Fibroblast of villous mesenchyme (primary cell): ENCODE results near the gene TRPV2. TPM values are rescaled to one million over a fixed set of nuclear protein-coding genes. Genes with fewer than 3 reads are reported as not detected.
A peak's percentile ranks its signal among the peaks of the same experiment; 100 is the strongest.

Experiments used
- DNase-seq: peaks from one replicate; pipeline ENCODE4 v3.0.0-alpha.2; 2010; ENCODE audit warnings: low read depth
- H3K4me3 ChIP-seq: 2 replicates; pipeline ENCODE4 v1.5.1; 2011; ENCODE audit warnings: low read depth, mild to moderate bottlenecking, low read length
- total RNA-seq: library from RNA; depleted of rRNA; stranded (reverse); fragments of >200 nt; gene quantifications from 2 replicates; pipeline ENCODE4 v1.2.3, GENCODE V29; 2012
- TF ChIP-seq, protein P1 (sequence below): IDR thresholded peaks from 2 replicates; pipeline ENCODE4 v1.5.1; 2012; ENCODE audit warnings: low read depth, mild to moderate bottlenecking, low read length; ENCODE audit not compliant: insufficient read depth

TRPV2 gene
- total RNA-seq, 1 donor, result 53.5 TPM

DNA sequence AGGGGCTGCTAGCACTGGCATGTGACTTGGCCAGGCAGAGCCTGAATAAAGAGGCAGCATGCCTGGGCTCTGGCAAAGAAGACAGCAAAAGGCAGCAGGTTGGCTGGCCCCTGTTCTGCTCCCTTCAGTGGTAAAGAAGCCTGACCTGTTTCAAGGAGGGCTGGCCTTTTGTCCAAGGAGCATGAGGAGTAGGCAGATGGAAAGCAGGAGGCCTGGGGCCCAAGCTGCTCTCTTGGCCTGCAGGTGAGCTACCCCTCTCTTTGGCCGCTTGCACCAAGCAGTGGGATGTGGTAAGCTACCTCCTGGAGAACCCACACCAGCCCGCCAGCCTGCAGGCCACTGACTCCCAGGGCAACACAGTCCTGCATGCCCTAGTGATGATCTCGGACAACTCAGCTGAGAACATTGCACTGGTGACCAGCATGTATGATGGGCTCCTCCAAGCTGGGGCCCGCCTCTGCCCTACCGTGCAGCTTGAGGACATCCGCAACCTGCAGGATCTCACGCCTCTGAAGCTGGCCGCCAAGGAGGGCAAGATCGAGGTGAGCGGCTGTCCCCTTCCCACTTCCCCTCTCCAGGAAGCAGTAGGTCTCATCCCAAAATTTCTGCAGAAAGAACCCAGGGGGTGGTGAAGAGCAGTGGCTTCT lies 8.0 kb downstream of the TRPV2 start:
- DNase-seq, result no peak
- H3K4me3 ChIP-seq, result no peak overlapping the region
- TF ChIP-seq, protein P1, sequence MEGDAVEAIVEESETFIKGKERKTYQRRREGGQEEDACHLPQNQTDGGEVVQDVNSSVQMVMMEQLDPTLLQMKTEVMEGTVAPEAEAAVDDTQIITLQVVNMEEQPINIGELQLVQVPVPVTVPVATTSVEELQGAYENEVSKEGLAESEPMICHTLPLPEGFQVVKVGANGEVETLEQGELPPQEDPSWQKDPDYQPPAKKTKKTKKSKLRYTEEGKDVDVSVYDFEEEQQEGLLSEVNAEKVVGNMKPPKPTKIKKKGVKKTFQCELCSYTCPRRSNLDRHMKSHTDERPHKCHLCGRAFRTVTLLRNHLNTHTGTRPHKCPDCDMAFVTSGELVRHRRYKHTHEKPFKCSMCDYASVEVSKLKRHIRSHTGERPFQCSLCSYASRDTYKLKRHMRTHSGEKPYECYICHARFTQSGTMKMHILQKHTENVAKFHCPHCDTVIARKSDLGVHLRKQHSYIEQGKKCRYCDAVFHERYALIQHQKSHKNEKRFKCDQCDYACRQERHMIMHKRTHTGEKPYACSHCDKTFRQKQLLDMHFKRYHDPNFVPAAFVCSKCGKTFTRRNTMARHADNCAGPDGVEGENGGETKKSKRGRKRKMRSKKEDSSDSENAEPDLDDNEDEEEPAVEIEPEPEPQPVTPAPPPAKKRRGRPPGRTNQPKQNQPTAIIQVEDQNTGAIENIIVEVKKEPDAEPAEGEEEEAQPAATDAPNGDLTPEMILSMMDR, result no peak

- peak; percentile 42 for DNase-seq
- H3K4me3 ChIP-seq, result no peak overlapping the region
- TF ChIP-seq, protein P1, result no peak
Observed at GRCh38 chr17:16425202-16425601, 9.8 kb downstream of the TRPV2 start.

- peak; percentile 40 for DNase-seq
- no peak overlapping the region for H3K4me3 ChIP-seq
- TF ChIP-seq, protein P1, result no peak
Observed at GRCh38 chr17:16425698-16426659, 10.6 kb downstream of the TRPV2 start.

DNA sequence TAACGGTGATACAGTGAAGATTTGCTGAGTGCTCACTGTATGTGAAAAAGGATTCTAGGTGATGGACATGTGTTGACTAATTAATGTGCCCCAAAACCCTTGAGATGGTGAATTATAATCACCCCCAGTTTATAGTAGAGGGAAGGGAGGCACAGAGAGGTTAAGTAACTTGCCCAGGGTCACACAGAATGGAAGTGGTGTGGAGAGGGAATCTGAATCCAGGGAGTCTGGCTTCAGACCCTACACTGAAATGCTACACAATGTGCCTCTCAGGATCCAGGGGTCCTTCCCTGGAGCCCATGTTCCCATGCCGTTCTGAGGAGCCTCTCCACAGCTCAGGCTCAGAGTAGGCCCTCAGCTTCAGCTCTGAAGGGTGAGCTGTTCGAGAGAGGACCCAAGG lies 11.6 kb downstream of the TRPV2 start:
- no peak for DNase-seq
- TF ChIP-seq, protein P1, result no peak
- H3K4me3 ChIP-seq, result no peak overlapping the region

DNA sequence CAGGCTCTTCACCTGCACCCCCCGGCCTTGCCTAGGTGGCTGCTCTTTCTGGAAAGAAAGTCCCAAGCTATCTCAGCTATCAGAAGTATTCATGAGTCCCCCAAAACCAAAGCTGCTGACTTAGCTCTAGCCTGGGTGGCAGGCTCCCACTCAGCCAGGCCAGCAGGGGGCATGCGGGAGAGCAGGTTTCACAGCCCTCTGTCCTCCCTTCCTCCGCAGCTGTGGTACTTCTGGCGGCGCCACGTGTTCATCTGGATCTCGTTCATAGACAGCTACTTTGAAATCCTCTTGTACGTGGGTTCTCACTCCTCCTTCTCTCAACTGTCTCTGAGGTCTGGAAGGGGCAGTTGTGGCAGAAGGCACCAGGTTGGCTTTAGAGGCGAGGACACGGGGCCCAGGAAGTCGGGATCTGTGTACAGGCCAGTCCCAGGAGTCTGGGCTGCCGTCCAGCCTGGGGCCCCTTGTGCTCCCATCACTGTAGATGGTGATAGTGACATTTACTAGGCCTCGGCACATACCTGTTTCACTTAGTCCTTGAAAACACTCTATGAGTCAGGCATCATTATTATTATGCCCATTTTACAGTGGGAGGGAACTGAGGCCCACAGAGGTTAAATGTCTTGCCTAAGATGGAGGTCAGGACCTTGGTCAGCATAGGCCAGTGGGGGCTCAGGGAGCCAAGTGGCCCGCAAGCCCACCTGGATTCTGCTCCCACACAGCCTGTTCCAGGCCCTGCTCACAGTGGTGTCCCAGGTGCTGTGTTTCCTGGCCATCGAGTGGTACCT lies 12.9 kb downstream of the TRPV2 start:
- peak; percentile 77 for DNase-seq
- TF ChIP-seq, protein P1, result peak; percentile 88
- no peak overlapping the region for H3K4me3 ChIP-seq

DNA sequence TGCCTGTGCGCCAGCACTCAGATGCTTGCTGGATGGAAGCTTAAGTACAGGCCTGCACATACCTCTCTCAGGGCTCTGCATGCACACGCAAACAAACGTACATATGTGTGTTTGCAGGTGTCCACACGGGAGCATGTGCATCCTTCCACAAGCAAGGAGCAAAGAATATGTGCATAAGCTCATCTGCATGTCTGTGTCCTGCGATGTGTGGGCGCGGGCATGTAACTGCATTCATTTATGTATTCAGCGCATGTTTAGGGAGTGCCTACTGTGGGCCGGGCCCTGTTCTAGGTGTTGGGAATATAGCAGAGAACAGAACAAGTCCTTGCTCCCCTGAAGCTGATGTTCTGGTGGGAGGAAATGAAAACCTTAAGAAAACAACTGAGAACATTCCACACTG lies 13.7 kb downstream of the TRPV2 start:
- DNase-seq, result no peak
- TF ChIP-seq, protein P1, result no peak
- H3K4me3 ChIP-seq, result no peak overlapping the region
